Hematopoietic multipotent progenitor cell (in vitro differentiated cells): ENCODE measurements around the gene MAST4. TPM values are rescaled to one million over a fixed set of nuclear protein-coding genes. Genes with fewer than 3 reads are reported as not detected.

ENCODE experiments used
- DNase-seq, 3 donors: peaks; one replicate each; pipeline ENCODE4 v3.0.0-alpha.2; 2011 to 2015; ENCODE audit warnings: low read depth in 2 of 3, low spot score in 2 of 3
- total RNA-seq: library from RNA; depleted of rRNA; stranded (reverse); fragments of >200 nt; gene quantifications from one replicate; pipeline ENCODE4 v1.2.3, GENCODE V29; 2012

Gene MAST4
- total RNA-seq, 1 donor = 19.9 TPM

DNA sequence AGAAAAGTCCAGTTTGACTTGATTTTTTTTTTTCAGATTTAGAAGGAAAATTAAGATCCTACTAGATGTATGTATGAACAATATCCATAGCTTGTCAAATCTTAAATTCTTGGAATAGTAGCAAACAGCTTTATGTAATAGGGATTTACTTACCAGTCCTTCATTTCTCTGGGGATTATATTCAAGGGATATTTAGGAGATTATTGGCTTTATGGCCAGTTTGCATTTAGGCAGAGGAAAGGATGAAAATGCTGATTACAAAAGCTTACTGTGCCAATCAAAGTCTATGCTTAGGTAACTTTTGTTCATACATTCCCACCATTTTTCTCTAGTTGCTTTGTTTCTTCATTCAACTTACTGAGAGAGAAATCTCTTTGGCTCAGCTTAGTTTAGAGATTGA lies 47.9 kb downstream of the MAST4 start:
- no peak for DNase-seq

DNA sequence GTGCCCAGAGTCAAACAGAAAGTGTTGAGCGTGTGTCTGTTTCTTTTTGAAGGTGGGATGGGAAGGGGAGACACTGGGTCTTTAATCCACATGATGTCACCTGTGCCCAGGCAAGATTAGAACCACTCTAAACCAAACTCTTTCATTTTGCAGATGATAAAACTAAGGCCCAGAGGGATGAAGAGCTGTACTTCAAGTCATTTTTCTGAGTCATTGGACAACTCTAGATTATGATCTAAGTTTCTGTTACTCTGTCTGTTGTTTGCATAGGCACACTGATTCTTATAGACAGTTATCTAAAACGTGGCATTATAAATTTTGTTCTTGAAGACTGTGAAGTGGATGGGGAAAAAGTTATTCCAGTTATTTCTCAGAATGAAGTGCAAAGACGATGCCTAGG lies 48.8 kb downstream of the MAST4 start:
- no peak for DNase-seq

DNA sequence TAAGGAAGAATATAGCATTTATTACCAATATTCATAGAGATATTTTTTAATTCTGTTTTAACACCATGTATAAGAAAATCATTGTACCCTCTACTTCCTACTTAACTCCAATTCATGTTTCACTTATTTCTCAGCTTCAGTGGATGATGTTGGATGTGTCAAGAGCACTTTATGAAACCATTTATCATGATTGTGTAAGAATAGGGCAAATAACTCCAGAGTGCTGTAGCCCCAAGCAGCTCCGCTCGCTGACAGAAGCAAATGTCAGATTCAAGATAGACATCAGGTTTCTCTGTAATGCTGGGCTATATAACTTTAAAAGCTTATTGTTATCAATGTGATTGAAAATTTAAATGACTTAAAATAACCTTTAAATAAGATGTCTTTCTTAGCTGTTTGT lies 50.4 kb downstream of the MAST4 start:
- no peak for DNase-seq

DNA sequence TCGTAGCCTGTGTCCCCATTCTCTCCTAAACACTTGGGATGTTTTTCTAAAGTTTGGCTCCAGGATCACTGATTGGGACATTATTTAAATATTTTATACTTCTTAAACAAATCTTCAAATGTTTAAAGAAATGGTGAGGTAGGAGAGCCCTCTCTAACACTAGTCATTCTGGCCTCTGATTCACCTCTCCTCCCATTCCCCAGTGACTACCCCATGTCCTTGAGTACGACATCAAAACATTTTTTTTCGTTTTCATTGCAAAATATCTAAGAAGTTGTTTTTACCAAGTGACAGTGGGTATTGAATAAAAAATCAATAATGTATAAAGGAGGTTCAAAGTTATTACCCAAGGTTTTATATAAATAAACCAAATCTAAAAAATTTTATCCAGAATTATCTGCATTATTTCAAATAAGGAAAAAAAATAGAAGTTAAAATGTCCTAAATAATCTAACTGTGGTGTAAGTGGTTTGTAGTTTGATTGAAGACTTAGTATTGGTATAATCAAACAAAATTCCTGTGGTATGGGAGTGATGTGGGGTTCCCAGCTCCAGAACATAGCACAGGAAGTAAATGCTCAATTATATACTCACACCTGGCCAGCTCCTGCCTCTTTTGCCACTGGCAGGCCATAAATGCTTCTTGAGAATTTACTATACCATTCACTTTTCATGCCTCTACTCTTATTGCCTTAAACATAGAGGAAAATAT lies 51.1 kb downstream of the MAST4 start:
- DNase-seq = no peak

DNA sequence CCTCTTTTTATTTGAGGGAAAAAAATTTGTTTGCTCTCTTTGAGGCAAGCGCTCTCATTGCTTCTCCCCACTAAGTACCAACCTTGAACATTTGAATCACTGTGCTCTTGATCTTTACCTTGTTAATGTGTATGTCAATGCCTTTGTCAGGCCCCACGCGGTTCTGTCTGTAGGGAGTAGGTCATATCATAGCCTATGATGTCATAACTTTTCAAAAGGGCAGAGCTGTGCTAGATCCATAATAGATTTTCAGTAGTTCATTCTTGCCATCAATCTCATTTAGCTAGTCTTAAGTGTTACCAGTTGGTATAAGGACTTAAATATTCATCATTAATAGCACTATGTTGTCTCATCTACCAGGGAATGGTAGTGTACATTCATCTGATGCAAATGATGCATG lies 56.6 kb downstream of the MAST4 start:
- peak in 1 of 3 donors; percentile 5 for DNase-seq

DNA sequence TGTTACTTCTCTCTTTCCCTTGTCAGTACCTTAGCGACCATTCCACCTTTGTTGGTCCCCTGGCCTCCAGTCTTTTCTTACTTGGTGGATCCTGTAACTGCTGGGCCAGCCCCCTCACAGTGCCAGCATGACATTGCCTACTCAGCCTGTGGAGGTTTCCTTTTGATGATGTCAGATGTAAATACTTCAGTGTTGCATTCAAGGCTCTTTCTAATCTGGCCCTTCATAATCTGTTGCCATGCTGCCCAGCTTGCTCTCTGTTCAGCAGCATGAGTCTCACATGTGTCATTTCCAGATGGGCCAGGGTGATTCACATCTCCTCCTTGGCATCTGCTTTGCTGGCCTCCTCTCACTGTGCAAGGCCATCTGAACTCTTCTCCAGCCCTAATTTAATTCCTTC lies 57.1 kb downstream of the MAST4 start:
- no peak for DNase-seq

DNA sequence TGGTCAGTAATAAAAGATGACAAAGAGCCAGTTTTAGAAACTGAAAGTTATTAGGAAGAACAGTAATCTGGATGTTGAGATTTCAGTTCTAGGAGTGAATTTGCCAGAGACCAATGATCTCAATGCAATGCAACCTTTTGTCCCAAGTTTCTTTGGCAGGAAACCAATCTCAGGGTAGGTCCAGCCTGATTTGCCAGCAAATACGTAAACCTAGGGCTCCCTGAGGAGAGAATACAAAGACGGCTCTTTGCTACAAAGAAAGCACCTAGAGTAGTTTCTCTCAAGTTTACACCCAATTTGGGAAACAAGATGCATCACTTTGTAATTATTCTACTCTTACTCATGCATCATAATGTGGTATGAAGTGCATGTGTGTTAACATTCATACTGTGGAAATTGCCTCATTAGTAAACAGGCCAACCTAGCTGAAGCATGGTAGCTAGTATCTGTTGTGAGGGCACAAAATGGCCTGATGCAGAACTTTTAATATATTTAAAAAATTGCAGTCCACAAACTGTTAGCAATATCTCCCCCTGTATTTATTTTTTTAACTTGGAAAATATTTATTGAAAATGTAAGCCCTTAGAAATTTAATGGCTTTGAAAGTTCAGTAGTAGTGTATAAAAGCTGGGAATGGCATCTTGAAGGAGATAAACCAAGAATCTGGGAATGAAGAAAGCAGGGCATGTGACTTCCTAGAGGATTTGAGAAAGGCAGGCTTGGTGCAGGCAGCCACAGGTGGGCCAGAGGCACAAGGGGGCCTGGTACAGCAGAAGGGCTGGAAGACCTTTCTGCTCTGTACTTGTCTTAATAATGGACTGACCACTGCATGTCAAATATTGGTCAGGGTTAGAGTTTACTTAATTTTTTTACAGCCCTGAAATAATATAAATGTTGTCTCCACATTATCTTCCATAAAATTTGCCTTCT lies 59.5 kb downstream of the MAST4 start:
- no peak for DNase-seq

DNA sequence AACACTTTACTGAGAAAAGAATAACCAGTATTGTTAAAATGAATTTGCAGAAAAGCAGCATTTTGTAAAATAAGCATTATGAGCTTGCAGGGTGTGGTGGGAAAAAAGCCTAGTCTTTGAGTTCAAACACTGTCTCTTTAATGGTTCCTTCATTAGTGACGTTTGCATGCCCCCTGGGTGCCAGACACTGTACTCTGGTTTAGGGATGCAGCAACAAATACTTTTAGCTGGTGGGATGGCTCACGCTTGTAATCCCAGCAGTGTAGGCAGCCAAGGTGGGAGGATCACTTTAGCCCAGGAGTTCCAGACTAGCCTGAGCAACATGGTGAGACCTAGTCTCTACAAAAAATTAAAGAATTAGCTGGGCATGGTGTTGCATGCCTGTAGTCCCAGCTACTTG lies 62.3 kb downstream of the MAST4 start:
- no peak for DNase-seq

DNA sequence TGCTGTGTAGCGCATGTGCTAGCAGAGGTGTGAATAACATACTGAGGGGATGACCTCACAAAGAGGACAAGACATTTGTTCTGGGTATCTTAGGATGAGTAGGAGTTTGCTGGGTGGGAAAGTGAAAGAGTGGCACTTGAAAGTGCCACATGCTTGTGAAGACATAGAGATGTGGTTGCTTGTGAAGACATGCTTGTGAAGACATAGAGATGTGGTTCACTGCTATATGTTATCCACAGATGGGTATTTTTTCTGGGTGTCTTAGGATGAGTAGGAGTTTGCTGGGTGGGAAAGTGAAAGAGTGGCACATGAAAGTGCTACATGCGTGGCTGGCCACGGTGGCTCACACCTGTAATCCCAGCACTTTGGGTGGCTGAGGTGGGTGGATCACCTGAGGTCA lies 63.6 kb downstream of the MAST4 start:
- DNase-seq = no peak

DNA sequence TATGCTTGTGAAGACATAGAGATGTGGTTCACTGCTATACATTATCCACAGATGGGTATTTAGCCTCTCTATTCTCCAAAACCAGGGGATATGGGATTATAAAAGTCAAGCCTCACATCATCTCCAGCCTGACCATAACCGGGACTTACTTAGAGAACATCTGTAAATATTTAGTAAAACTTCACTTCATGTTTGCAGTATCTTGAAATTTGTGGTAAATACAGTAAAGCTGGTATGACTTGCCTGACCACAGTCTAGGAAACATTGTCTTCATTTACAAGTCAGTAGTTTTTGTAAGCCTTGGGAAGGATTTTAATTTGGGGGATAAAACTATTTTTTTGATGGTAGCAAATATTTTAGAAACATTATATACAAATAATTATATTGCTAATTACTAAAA lies 64.2 kb downstream of the MAST4 start:
- DNase-seq = no peak

DNA sequence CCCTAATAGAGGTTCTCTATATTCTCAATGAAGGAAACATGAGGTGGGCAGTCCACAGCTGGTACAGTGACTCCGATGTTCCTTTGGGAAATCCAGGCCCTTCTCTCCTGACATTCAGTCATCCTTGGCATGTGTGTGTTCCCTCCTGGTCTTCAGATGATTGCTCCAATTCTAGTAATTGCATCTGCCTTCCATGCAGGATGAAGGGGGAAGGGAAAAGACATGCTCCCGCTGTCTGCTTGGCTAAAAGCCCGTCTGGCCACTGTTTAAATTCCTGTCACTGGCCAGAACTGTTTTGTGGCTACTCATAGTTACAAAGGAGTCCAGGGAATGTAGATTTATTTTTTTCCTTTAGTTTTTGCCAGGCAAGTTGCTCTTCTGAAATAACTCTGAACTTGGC lies 65.0 kb downstream of the MAST4 start:
- DNase-seq = no peak

DNA sequence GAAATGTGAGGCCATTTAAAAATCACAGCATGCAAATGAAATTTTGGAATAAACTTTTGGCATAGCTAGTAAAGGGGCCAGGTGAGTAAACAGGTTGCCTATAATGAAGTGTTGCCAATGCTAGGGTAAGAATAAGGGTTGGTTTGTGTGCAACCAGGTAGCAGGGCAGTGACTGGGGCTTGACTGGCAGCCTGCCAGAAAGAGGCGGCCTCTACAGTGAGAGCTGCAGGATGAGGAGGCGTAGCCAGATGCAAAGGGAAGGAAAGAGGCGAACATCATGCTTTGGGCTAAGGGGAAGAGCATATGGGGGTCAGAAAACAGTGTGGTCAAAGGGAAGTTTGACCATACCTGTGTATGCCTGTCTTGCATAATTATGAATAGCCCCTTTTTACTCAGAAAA lies 70.6 kb downstream of the MAST4 start:
- no peak for DNase-seq

DNA sequence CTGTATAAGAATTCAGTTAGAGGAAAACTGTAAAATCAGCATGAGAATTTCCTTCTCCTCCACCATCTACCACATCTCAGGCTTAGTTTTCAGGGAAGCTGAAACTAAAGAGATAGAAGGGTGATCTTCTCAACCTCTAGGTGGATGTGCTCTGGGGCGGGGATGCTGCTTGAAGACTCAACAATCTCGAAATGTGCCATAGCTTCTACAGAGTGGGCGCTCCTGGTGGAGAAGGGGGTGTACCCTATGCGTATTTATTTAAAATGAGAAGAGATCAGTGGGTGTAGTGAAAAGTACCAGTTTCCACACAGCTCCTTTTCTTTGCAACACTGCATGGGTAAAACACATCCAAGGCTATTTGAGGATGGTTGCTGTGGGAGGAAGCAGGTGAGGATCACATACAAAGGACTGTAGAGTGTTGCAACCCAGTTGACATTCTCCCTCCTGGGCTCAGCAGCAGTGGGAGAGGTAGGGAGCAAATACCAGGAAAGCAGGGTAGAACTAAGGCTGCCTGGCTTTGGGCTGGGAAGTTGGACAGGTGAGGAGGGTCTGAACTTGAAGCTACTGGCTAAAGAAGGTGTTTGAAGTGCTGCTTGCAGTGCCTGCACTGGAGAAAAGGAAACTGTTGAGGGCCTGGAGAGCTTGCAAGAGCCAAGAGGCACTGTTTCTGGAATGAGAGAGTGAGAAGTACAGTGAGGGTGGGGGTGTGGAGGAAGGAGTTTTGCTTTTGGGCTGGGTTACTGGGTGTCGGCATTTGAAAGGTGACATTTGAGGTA lies 73.1 kb downstream of the MAST4 start:
- DNase-seq = no peak

DNA sequence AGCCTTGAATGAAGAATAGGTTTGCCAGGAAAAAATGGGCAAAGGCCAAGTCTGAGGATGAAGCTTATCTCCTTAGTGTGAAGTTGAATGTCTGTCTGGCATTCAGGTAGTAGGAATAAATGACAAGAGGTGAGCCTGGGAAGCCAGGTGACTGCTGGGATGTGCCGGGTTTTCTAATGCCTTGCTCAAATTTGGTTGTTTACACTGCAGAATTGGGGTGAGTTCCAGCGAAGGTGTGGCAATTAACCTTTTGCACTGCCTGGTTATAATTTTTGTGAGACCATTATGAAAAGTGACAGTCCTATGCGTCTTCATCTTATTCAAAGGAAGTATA lies 73.6 kb downstream of the MAST4 start:
- no peak for DNase-seq

DNA sequence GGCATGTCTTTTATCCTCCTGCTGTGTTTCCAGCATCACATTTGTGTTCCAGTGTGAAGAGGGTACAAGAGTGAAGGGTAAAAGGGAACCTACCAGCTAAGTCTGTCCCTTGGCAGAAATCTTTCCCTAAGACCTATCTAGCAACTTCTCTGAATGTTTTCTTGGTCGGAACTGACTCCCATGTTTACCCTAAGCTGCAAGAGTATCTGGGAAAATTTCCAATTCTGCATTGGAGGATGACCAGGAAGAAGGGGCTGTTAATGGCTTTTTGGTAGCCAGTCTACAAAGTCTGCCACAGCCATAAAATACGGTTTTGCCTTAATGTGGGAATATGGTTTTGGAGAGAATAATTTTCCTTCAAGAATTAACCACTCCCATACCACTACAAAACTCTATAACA lies 75.1 kb downstream of the MAST4 start:
- DNase-seq = no peak

DNA sequence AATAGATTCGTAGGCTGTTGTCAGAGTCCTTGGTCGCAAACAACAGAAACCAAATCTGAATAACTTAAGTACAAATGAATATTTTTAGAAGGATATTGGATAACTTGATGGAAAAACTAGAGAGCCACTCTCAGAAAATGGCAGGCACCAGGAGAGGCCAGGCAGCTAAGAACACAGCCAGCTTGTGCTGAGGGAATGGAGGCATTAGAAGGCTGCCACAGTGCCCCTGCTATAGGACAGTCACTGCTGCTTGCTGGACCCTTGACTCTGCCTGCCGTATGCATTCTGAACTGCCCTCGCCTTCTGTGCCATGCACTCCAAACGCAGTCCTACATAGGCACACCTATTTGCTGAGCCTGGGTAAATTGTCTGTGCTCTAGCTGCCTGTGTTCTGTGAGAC lies 78.6 kb downstream of the MAST4 start:
- no peak for DNase-seq

DNA sequence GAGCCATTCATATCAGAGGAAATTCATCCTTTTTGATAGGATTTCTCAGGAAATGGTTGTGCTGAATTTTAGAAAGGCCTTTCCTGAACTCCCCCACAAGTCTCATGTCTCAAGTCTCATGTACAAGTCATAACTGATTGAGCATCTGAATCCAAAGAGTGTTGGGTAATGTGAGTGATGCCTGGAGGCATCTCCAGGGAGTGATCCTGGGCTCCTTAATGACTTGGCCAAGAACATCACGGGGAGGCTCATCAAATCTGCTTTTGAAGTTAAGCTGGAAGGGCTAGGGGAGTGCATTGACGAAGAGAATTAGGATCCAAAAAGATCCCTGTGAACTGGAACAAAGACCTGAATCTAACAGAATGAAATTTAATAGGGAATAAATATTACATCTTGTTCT lies 79.2 kb downstream of the MAST4 start:
- no peak for DNase-seq

DNA sequence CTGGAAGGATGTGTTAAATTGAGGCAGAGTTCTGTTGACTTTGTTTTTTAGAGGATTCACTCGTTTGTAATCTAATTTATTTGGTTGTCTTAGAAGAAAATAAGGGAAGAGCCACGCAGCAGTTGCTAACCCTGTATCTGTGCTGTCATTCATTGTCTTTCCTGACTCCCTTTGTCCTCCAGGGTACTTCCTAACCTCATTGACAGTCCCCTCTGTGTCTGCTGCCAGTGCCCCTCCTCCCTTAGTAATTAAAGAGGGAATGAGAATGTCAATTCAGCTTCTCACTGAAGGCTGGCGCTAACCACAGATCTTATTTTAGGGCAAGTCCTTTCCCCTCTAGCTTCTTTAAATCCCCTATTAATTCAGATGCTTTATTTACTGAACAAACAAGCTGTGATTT lies 84.0 kb downstream of the MAST4 start:
- DNase-seq = no peak

DNA sequence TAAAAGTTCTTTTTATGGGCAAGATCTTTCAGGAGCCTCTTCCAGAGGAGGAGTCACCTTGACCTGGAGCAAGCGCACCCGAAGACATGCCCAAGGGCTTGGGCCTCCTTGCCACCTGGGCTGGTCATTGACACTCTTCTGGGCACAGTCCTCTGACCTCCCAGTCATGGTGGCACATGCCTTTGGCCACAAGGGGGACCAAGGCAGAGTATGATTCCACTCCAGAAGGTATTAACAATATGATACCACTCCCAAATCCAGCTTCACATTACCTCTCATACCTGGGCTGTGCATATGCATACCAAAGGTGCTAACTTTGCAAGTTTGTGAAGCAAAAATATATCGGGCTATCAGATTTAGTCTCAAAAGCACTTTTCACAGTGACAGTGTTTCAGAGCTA lies 84.6 kb downstream of the MAST4 start:
- no peak for DNase-seq

DNA sequence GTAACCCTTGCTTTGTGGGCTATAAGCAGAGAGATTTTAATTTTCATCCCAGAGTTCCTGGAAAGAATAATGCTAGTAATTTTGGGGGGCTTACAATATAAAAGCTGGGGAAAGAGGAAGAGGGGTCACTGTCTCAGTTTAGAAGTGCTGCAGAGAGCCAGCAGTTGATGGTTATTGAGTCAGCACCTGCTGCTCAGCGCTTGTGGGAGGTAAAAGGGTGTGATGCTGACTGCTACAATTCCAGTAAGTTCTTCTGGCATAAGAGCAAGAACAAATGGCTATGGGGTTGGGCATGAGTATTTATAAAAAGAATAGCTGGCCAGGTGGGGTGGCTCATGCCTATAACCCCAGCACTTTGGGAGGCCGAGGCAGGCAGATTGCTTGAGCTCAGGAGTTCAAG lies 88.5 kb downstream of the MAST4 start:
- DNase-seq = no peak

DNA sequence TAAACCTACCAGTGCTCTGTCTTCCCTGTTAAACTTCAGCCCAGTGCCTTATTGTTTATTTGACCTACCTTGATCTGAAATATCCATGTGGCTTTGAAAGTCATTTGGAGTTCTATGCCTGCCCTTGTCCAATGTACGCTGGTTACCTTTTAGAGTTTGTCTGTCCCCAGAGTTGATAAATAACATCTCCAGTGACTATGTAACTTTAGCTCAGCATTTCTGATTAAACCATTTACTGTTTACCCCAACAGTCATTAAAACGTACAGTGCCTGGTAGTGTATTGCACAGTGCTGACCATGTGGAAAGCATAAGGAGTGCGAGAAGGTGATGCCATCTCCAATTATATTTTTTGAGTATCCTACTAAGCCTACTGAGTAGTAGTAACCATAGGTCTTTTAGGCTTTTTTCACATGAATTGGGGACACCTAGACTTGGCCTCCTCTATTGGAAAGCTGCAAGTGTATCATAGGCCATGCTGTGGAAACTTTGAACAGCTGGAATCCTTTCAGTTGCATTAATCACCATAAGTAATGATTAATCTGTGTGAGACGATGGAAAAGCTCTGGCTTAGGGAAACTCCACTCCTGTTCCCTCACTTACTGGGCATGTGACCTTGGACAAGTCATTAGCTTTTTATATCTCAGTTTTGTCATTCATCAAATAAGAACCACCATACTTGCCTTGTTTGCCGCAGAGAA lies 93.5 kb downstream of the MAST4 start:
- no peak for DNase-seq
